GM19351 (cell line): ENCODE results near the gene SPATA13.

Experiments
- ATAC-seq: cut with Tn5 transposase; IDR thresholded peaks from one replicate; pipeline ENCODE4 v1.9.1; 2021; ENCODE audit warnings: mild to moderate bottlenecking, moderate library complexity; ENCODE audit not compliant: unreplicated experiment

SPATA13 gene

GRCh38 chr13:24274452-24275021, 114.0 kb downstream of the SPATA13 start:
- ATAC-seq: peak; percentile 50

- ATAC-seq: no peak
These were observed 114.5 kb downstream of the SPATA13 start for GRCh38 chr13:24275041-24275440.

DNA sequence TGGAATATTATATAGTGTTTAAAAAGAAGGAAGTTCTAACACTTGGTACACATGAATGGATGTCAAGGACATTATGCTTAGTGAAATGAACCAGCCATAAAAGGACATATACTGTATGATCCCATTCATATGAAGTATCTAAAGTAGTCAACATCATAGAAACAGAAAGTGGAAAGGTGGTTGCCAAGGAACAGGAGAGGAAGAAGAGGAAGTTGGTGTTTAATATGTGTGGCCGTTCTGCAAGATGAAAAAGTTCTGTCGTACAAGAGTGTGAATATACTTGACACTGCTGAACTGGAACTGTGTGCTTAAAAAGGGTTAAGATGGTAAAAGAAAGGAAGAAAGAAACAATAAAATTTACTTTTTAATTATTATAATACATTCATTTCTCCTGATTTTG, 115.8 kb downstream of the SPATA13 start:
- no peak for ATAC-seq

GRCh38 chr13:24276861-24277260, 116.3 kb downstream of the SPATA13 start:
- ATAC-seq: no peak

- no peak for ATAC-seq
These were observed 117.2 kb downstream of the SPATA13 start for GRCh38 chr13:24277761-24278160.

- ATAC-seq: no peak
These were observed 119.0 kb downstream of the SPATA13 start for GRCh38 chr13:24279327-24280110.

DNA sequence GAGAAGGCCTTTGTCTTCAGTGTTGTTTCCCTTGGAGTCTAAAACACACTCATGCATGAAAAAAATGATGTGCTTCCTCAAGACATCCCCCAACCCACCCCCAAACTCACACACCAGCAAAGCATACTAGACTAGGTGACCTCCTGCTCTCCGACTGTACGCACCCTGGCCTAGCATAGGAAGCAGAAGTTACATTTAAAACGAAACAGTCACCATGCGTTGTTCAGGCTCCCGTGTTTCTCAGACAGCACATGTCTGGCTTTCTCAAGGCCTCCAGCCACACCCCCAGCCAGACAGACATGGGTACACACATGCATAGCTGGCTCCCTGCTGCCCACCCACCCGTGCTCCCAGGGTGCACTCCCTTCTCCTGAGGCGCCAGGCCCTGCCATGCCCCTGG, 120.2 kb downstream of the SPATA13 start:
- peak; percentile 86 for ATAC-seq

DNA sequence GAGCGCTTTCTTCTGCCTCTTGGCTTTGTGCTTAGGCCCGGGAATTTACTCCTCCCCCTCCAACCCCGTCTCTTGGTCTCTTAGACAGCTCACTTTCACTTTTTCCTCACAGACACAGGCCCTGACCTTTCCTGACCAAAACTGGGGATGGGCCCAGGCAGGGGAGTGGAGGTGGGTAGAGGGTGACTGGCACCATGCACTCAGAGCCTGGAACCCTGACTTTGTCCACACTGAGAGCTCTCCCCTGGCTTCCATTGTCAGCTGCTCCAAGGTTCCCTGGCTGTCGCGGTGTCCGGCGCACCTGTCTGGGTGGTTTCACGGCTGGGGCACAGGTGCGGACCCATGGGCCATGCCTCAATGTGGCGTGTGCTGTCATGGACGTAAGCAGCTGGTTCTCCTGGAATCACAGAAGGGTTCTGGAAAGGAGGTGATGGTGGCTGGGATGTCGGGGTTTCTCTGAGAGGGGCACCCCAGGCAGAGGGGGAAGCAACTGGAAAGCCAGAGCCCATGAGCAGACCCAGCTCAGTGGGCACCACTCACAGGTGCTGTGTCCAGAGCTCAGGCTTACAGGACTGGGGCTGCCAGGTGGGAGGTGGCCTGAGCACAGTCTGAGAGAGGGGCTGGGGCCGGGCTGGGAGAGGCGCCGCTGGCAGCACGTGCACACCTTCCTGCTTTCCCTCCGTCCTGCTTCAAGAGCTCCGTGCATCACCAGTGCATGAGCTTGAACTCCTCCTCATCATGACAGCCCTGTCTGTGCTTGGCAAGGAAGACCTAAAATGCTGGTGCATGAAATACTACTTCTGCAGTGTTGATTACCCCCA, 120.9 kb downstream of the SPATA13 start:
- ATAC-seq: no peak

DNA sequence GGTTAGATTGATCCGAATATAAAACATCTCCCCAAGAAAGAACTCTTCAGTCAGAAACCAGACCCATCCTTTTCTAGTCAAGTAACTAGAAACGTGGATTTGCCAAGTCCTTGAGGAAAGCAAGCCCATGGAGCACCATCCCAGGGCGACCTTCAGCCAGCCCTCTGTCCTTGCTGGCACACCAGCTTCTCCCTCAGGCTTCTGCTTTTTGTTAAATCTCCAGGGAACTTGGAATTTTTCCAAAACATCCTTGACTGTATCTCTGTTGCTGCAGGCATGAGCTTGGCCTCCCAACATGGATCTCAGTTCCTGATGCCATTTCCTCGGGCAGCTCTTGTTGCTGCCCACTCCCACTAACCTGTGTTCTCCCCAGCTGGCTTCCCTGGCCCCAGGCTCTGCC, 121.7 kb downstream of the SPATA13 start:
- no peak for ATAC-seq

DNA sequence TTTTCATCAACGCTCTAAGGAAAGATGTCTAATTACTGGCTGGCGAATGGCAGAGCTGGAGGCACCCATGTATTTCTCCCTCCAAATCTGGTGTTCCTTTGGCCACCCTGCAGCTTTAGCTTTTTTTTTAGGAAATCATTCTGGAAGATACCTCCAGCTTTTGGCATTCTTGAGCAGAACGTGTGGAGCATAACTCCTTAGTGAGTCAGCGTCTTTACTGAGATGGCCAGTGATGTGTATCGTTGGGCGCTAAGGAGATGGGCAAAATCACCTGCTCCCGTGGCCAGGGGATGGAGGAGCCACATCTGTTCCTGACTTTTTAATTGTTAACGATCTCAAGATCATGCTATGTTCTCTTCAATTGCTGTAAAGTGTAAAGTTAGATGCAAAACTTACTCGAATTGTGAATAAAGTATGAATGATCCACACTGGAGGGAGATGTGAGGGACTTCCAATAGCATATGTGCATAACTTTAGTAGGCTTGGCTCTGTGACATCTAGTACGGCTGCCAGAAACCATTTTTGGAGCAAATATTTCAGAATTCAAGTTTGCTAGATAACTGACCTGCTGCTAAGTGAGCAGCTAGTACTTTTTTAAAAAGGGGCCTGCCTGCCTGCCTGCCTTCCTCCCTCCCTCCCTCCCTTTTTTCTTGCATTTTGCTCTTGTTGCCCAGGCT, 124.5 kb downstream of the SPATA13 start:
- no peak for ATAC-seq

DNA sequence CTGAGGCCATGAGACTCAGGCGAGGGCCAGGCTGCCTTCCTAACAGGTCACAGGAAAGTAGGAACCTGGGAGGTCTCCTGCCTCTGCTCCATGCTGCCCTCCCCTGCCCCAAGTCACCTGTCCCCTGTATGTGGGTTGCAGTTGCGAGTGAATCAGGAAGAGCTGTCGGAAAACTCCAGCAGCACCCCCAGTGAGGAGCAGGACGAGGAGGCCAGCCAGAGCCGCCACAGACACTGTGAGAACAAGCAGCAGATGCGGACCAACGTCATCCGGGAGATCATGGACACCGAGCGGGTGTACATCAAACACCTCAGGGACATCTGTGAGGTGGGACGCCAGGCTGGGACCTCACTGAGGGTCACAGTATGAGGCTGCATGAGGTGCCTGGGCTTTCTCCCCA, 126.1 kb downstream of the SPATA13 start:
- no peak for ATAC-seq

- ATAC-seq: no peak
These were observed 127.3 kb downstream of the SPATA13 start for GRCh38 chr13:24287748-24288287.

DNA sequence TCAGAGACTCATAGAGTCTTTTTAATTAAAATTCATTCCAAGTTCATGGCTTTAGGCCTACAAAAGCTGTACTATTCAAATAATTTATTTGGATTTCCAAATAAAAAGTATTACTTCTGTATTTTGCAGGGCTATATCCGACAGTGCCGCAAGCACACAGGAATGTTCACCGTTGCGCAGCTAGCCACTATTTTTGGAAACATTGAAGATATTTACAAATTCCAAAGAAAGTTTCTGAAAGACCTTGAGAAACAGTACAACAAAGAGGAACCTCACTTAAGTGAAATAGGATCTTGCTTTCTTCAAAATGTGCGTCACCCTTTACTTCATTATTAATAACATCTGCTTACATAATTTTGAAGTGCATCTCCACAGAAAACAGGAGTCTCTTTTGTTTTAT, 128.3 kb downstream of the SPATA13 start:
- no peak for ATAC-seq

DNA sequence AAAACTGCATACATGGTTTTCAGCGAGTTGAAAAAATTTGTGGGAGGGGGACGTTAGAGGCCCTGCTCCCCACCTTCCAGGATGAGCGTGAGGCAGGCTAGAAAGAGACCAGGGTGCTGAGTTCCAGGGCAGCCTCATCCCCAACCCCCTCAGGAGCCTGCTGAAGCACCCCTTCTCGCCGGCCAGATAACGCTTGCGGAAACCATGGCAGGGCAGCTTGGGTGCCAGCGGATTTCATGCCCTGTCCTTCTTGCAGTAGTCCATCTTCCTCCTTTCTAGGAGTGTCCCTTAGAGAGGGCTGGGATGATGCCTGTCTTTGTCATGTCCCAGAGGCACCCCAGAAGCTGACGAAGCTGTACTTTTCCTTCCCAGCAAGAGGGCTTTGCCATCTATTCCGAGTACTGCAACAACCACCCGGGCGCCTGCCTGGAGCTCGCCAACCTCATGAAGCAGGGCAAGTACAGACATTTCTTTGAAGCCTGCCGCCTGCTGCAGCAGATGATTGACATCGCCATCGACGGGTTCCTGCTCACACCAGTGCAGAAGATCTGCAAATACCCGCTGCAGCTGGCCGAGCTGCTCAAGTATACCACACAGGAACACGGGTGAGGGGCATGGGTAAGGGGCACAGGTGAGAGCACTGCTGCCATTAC, 129.9 kb downstream of the SPATA13 start:
- no peak for ATAC-seq

- no peak for ATAC-seq
These were observed 132.0 kb downstream of the SPATA13 start for GRCh38 chr13:24292481-24292880.

GRCh38 chr13:24293746-24294145, 133.2 kb downstream of the SPATA13 start:
- no peak for ATAC-seq

DNA sequence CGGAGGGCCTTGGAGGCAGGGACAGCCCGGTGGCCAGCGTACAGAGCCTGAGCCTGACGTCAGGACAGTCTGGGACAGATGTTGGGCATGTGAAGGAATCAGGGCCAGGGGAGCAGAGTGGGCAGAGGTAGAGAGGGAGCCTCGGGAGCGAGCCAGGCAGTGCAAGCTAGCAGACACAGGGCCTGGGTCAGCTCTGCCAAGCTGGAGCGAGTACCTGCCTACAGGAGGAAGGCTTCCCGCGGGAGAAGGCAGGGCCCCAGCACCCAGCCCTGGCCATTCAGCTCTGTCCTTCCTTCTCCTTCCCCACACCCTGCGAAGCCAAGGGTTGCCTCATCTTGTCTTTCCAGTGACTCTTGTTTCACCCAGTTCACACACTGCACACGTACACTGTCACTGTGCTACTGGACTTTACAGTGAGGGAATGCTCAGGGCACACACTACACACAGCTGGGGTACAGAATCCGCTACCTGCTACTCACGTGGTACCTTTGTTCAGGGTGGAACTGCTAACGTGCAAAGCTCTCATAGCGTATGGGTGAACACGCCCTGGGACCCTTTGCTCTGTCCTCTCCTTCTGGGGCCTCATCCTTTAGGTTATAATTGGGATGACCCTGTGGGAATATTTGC, 139.1 kb downstream of the SPATA13 start:
- no peak for ATAC-seq

DNA sequence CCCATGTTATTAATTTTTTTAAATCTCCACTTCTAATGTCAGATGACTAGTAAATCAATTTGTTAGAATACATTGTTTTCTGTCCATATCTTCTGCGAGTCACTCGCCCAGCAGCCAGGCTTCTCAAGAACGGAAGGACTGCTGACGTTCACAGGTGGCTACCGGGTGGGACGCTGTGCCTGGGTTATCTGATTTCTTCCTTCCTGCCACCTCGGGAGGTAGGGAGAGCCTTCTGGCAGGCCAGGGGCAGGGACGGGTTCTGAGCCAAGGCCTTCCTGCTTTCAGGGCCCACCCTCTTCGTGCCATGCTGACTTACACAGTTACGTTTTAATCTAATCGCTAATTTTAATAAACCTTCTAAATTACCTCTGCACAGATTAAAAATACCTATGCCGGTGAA, 140.9 kb downstream of the SPATA13 start:
- no peak for ATAC-seq

GRCh38 chr13:24301911-24302310, 141.4 kb downstream of the SPATA13 start:
- ATAC-seq: no peak

DNA sequence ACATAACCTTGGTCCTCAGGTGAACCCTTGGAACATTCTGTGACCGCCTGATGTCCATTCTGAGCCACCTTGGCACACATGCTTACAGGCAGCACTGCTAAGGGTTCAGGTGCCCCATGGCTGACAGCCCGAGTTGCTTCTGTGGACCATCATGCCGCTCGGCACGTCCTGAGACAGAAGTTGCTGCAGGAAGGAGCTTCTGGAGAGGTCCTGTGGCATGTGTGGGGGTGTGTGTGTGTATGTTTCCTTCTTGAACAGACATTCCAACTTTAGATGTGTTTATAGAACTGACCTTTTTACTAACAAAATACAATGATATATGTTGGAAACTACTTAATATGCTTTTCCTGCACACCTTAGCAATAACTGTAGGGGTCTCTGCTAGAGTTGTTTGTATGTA, 144.1 kb downstream of the SPATA13 start:
- ATAC-seq: no peak
